Caco-2 (cell line): ENCODE results near the gene GNG10. TPM values are rescaled to one million over a fixed set of nuclear protein-coding genes. Genes with fewer than 3 reads are reported as not detected.

Experiments used
- BruUV-seq: library from RNA; stranded (reverse); fragments of 400-500 nt; replicated peaks from 2 replicates; lab custom pipeline; 2021; lab: Mats Ljungman, UMichigan
- CTCF ChIA-PET: fragments of 300-600 bp; sonication (Branson Sonifier 250); formaldehyde crosslinking; loops from one replicate; lab custom pipeline; 2022; ENCODE audit warnings: antibody characterized with exemption; lab: Charles Lee
- POLR2A ChIA-PET: fragments of 300-600 bp; sonication (Branson Sonifier 250); formaldehyde crosslinking; loops from one replicate; lab custom pipeline; 2022; ENCODE audit warnings: antibody characterized with exemption; lab: Charles Lee
- DNase-seq, 2 experiments: peaks; one replicate each; pipeline versions ENCODE4 v3.0.0 to v3.0.0-alpha.2; 2020 to 2022
- H3K27me3 ChIP-seq: replicated peaks from 2 replicates; pipeline ENCODE4 v1.6.0; 2011; ENCODE audit warnings: low read length; ENCODE audit not compliant: control insufficient read depth, insufficient read depth
- H3K36me3 ChIP-seq: 2 replicates; pipeline ENCODE4 v1.5.1; 2011; ENCODE audit warnings: low read length; ENCODE audit not compliant: control insufficient read depth, insufficient read depth
- H3K4me1 ChIP-seq: fragments of 250-450 bp; sonication (Bioruptor Pico); 2 replicates; pipeline ENCODE4 v1.5.1; 2020; ENCODE audit warnings: mild to moderate bottlenecking
- H3K4me3 ChIP-seq: 2 replicates; pipeline ENCODE4 v1.5.1; 2011; ENCODE audit warnings: low read depth, mild to moderate bottlenecking, control low read depth, low read length
- H3K9me3 ChIP-seq: fragments of 250-450 bp; sonication (Bioruptor Pico); 2 replicates; pipeline ENCODE4 v1.5.1; 2020; ENCODE audit warnings: mild to moderate bottlenecking, moderate library complexity
- H3K27ac Mint-ChIP-seq: one replicate; pipeline ENCODE4 v1.8.0; 2022; ENCODE audit warnings: mixed read lengths; ENCODE audit not compliant: unreplicated experiment
- H3K27me3 Mint-ChIP-seq: one replicate; pipeline ENCODE4 v1.8.0; 2022; ENCODE audit warnings: mixed read lengths; ENCODE audit not compliant: insufficient read depth, unreplicated experiment
- H3K36me3 Mint-ChIP-seq: one replicate; pipeline ENCODE4 v1.8.0; 2022; ENCODE audit warnings: mild to moderate bottlenecking, mixed read lengths; ENCODE audit not compliant: insufficient read depth, unreplicated experiment
- H3K4me1 Mint-ChIP-seq: one replicate; pipeline ENCODE4 v1.8.0; 2022; ENCODE audit warnings: low read depth, mixed read lengths; ENCODE audit not compliant: unreplicated experiment
- H3K4me3 Mint-ChIP-seq: one replicate; pipeline ENCODE4 v1.8.0; 2022; ENCODE audit warnings: mild to moderate bottlenecking, moderate library complexity, mixed read lengths; ENCODE audit not compliant: unreplicated experiment
- H3K9me3 Mint-ChIP-seq: one replicate; pipeline ENCODE4 v1.8.0; 2022; ENCODE audit warnings: mixed read lengths; ENCODE audit not compliant: unreplicated experiment
- CTCF ChIP-seq, 2 experiments: fragments of 200-600 bp in 1 of 2; IDR thresholded peaks; 1 replicate in 1 of 2; 2 replicates in 1 of 2; pipeline versions ENCODE4 v1.5.1 to v1.8.0; 2011 to 2022; ENCODE audit warnings: antibody characterized with exemption in 1 of 2, control low read depth in 1 of 2, inconsistent platforms in 1 of 2, low read depth in 1 of 2, low read length in 1 of 2, mild to moderate bottlenecking in 1 of 2, moderate library complexity in 1 of 2; ENCODE audit not compliant: insufficient read depth in 1 of 2, severe bottlenecking in 1 of 2, unreplicated experiment in 1 of 2
- intact Hi-C: fragments of 100-400 bp; cut with micrococcal nuclease; formaldehyde crosslinking; loops from one replicate; pipeline ENCODE4 v1.10.0; 2022; ENCODE audit not compliant: unreplicated experiment
- total RNA-seq: library from RNA; stranded (reverse); gene quantifications from 2 replicates; pipeline ENCODE4 v1.2.3, GENCODE V29; 2022

The GNG10 gene
- total RNA-seq, 1 experiment from 2014 or later = 54.0 TPM

- Mint-ChIP-seq H3K4me1 (peaks cover 7% of the 10 kb centered on the region), H3K4me3 (no peak overlapping the region), H3K9me3 (no peaks in the 10 kb centered on the region), H3K27me3 (no peaks in the 10 kb centered on the region), H3K27ac (no peak overlapping the region), H3K36me3 (peaks cover 8% of the 10 kb centered on the region)
- Histone ChIP-seq H3K9me3 (no peaks in the 10 kb centered on the region), H3K4me3 (no peak overlapping the region), H3K36me3 (no peaks in the 10 kb centered on the region), H3K4me1 (no peaks in the 10 kb centered on the region; the same call in 1 of the 2 replicates), H3K27me3 (no peaks in the 10 kb centered on the region)
- no peak for TF ChIP-seq CTCF (IDR thresholded peaks at IDR 0.05; ENCODE audit: insufficient read depth in 1 of 2, low read depth in 1 of 2, low read length in 1 of 2, severe bottlenecking in 1 of 2, unreplicated experiment in 1 of 2)
- no peak for DNase-seq
- ChIA-PET POLR2A (no interaction called here), CTCF (no interaction called here)
- intact Hi-C loops = no loop called here
- no TSS peak for BruUV-seq
These were observed 22.0 kb downstream of the GNG10 start for GRCh38 chr9:111683392-111683791.

- H3K36me3 ChIP-seq = no peaks in the 10 kb centered on the region
- H3K9me3 ChIP-seq = no peaks in the 10 kb centered on the region
- no peak overlapping the region for H3K4me3 ChIP-seq
- no peak overlapping the region for H3K27ac Mint-ChIP-seq
- CTCF ChIA-PET = interaction anchor here (0.6 to 1.2 kb wide), 2 partner anchors 30 to 94 kb away, joined by 4 to 5 read pairs; no protein-coding TSS in a partner anchor
- peaks cover 7% of the 10 kb centered on the region for H3K4me1 Mint-ChIP-seq
- intact Hi-C loops = loop anchor here (1.0 to 10.0 kb wide), 5 partner anchors 29 to 1806 kb away; partner anchors contain the start of genes DNAJC25 and ECPAS
- POLR2A ChIA-PET = no interaction called here
- no peaks in the 10 kb centered on the region for H3K36me3 Mint-ChIP-seq
- no peaks in the 10 kb centered on the region; the same call in 1 of the 2 replicates for H3K4me1 ChIP-seq
- H3K27me3 Mint-ChIP-seq = no peaks in the 10 kb centered on the region
- no peaks in the 10 kb centered on the region for H3K9me3 Mint-ChIP-seq
- no peak overlapping the region for H3K4me3 Mint-ChIP-seq
- peak; percentile 38 to 52 for TF ChIP-seq CTCF (IDR thresholded peaks at IDR 0.05; ENCODE audit: insufficient read depth in 1 of 2, low read depth in 1 of 2, low read length in 1 of 2, severe bottlenecking in 1 of 2, unreplicated experiment in 1 of 2)
- no TSS peak for BruUV-seq
- DNase-seq = peak in 1 of 2 experiments; percentile 24
- H3K27me3 ChIP-seq = no peaks in the 10 kb centered on the region
These were observed 30.4 kb downstream of the GNG10 start for GRCh38 chr9:111691672-111692329.

- no peak for TF ChIP-seq CTCF (IDR thresholded peaks at IDR 0.05; ENCODE audit: insufficient read depth in 1 of 2, low read depth in 1 of 2, low read length in 1 of 2, severe bottlenecking in 1 of 2, unreplicated experiment in 1 of 2)
- no TSS peak for BruUV-seq
- no peaks in the 10 kb centered on the region for H3K27me3 ChIP-seq
- ChIA-PET CTCF (no interaction called here), POLR2A (no interaction called here)
- H3K9me3 Mint-ChIP-seq = peaks cover 20% of the 10 kb centered on the region
- no peaks in the 10 kb centered on the region for H3K27me3 Mint-ChIP-seq
- H3K9me3 ChIP-seq = 0 out of 2 replicates have a peak, but pooled peaks cover 3% of the 10 kb centered on the region
- H3K36me3 Mint-ChIP-seq = no peaks in the 10 kb centered on the region
- H3K4me3 ChIP-seq = no peak overlapping the region
- no peaks in the 10 kb centered on the region for H3K4me1 ChIP-seq
- H3K36me3 ChIP-seq = no peaks in the 10 kb centered on the region
- DNase-seq = no peak
- H3K4me3 Mint-ChIP-seq = no peak overlapping the region
- H3K4me1 Mint-ChIP-seq = no peaks in the 10 kb centered on the region
- intact Hi-C loops = loop anchor here (10.0 kb wide), 1 partner anchor 212 kb away; the partner anchor contains the start of gene ECPAS
- no peak overlapping the region for H3K27ac Mint-ChIP-seq
These were observed 35.4 kb downstream of the GNG10 start for GRCh38 chr9:111696796-111697195.
